GM23338 (cell line): ENCODE results near the gene SPHKAP. TPM values are rescaled to one million over a fixed set of nuclear protein-coding genes. Genes with fewer than 3 reads are reported as not detected.
A peak's percentile ranks its signal among the peaks of the same experiment; 100 is the strongest.

ENCODE experiments used
- ATAC-seq: fragments of 200-7000 bp; cut with Tn5 transposase; 3 replicates; pipeline ENCODE4 v1.9.1; 2020
- DNase-seq: peaks from one replicate; pipeline ENCODE4 v3.0.0-alpha.2; 2015; ENCODE audit warnings: low spot score
- H2AFZ ChIP-seq: fragments of 200-600 bp; sonication (generic); 2 replicates; pipeline ENCODE4 v1.8.0; 2016; ENCODE audit warnings: antibody characterized with exemption, mild to moderate bottlenecking, moderate library complexity
- H3F3A ChIP-seq: fragments of 200-600 bp; sonication (generic); replicated peaks from 2 replicates; pipeline ENCODE4 v1.8.0; 2017; ENCODE audit warnings: antibody characterized with exemption, mixed run types, low read depth
- H3K27ac ChIP-seq: fragments of 200-600 bp; sonication (generic); 2 replicates; pipeline ENCODE4 v1.6.1; 2016; ENCODE audit warnings: low read depth
- H3K27me3 ChIP-seq: fragments of 200-600 bp; sonication (generic); 2 replicates; pipeline ENCODE4 v1.8.0; 2016; ENCODE audit warnings: mild to moderate bottlenecking, mixed run types, moderate library complexity; ENCODE audit not compliant: insufficient read depth
- H3K36me3 ChIP-seq: fragments of 200-600 bp; sonication (generic); 2 replicates; pipeline ENCODE4 v1.8.0; 2016; ENCODE audit warnings: mild to moderate bottlenecking; ENCODE audit not compliant: insufficient read depth
- H3K4me1 ChIP-seq: fragments of 200-600 bp; sonication (generic); 2 replicates; pipeline ENCODE4 v1.8.0; 2016; ENCODE audit warnings: mild to moderate bottlenecking, moderate library complexity; ENCODE audit not compliant: insufficient read depth
- H3K4me2 ChIP-seq: fragments of 200-600 bp; sonication (generic); 2 replicates; pipeline ENCODE4 v1.7.1; 2017; ENCODE audit warnings: mixed run types
- H3K4me3 ChIP-seq: fragments of 200-600 bp; sonication (generic); 2 replicates; pipeline ENCODE4 v1.6.1; 2016; ENCODE audit warnings: mixed run types
- H3K79me2 ChIP-seq: fragments of 200-600 bp; sonication (generic); replicated peaks from 2 replicates; pipeline ENCODE4 v1.8.0; 2017; ENCODE audit warnings: mild to moderate bottlenecking; ENCODE audit not compliant: insufficient read depth
- H3K9me2 ChIP-seq: fragments of 200-600 bp; sonication (generic); 2 replicates; pipeline ENCODE4 v1.8.0; 2017; ENCODE audit not compliant: insufficient read depth
- H4K20me1 ChIP-seq: fragments of 200-600 bp; sonication (generic); replicated peaks from 2 replicates; pipeline ENCODE4 v1.8.0; 2017; ENCODE audit warnings: mild to moderate bottlenecking; ENCODE audit not compliant: insufficient read depth
- H3K27ac Mint-ChIP-seq: 2 replicates; pipeline ENCODE4 v1.8.0; 2020; ENCODE audit warnings: inconsistent platforms, mild to moderate bottlenecking, moderate library complexity, mixed read lengths
- H3K27me3 Mint-ChIP-seq: 3 replicates; pipeline ENCODE4 v1.8.0; 2022; ENCODE audit warnings: low read depth, mild to moderate bottlenecking, moderate library complexity, mixed read lengths, inconsistent platforms; ENCODE audit not compliant: insufficient read depth, poor library complexity
- H3K36me3 Mint-ChIP-seq: 3 replicates; pipeline ENCODE4 v1.8.0; 2021; ENCODE audit warnings: low read depth, mild to moderate bottlenecking, inconsistent platforms, moderate library complexity, mixed read lengths
- H3K4me1 Mint-ChIP-seq: 3 replicates; pipeline ENCODE4 v1.8.0; 2020; ENCODE audit warnings: mild to moderate bottlenecking, inconsistent platforms, mixed read lengths
- H3K4me3 Mint-ChIP-seq: 3 replicates; pipeline ENCODE4 v1.8.0; 2021; ENCODE audit warnings: moderate library complexity, mild to moderate bottlenecking, inconsistent platforms, mixed read lengths
- H3K9me3 Mint-ChIP-seq: 3 replicates; pipeline ENCODE4 v1.8.0; 2020; ENCODE audit warnings: moderate library complexity, mild to moderate bottlenecking, inconsistent platforms, mixed read lengths
- CTCF ChIP-seq, 2 experiments: fragments of 200-600 bp in 1 of 2; sonication (generic) in 1 of 2; conservative IDR thresholded peaks; 2 replicates each; pipeline versions ENCODE4 v1.5.1 to v1.6.1; 2016 to 2017; ENCODE audit warnings: antibody characterized with exemption in 2 of 2, low read depth in 2 of 2, mild to moderate bottlenecking in 2 of 2, moderate library complexity in 1 of 2
- ETS1 ChIP-seq: IDR thresholded peaks from 2 replicates; pipeline ENCODE4 v1.6.1; 2016; ENCODE audit warnings: antibody characterized with exemption
- EZH2 ChIP-seq: fragments of 200-600 bp; sonication (generic); IDR thresholded peaks from one replicate; pipeline ENCODE4 v1.8.0; 2017; ENCODE audit warnings: antibody characterized with exemption, mild to moderate bottlenecking, low read depth; ENCODE audit not compliant: unreplicated experiment
- REST ChIP-seq: IDR thresholded peaks from one replicate; pipeline ENCODE4 v1.6.1; 2018; ENCODE audit warnings: antibody characterized with exemption; ENCODE audit not compliant: unreplicated experiment
- ZNF462 ChIP-seq: fragments of 250-450 bp; sonication (Bioruptor Pico); IDR thresholded peaks from 2 replicates; pipeline ENCODE4 v1.5.0; 2020; ENCODE audit warnings: mild to moderate bottlenecking, moderate library complexity
- long read RNA-seq: library from polyadenylated mRNA; unstranded; transcript quantifications from one replicate; pipeline ENCODE4 v2.0.0, GENCODE V29; 2020; ENCODE audit not compliant: unreplicated experiment
- polyA plus RNA-seq: library from polyadenylated mRNA; unstranded; fragments of >200 nt; fragmentation: Nextera tagmentation; extraction: Ambion mirVana; gene quantifications from 2 replicates; pipeline ENCODE4 v1.2.1, GENCODE V29; 2016
- total RNA-seq: library from RNA; depleted of rRNA; stranded (reverse); fragments of >200 nt; shearing (Covaris generic); gene quantifications from 2 replicates; pipeline ENCODE4 v1.2.3, GENCODE V29; 2014; rRNA removed

The SPHKAP gene
- 0.04 and 0.10 TPM in 2 replicates for total RNA-seq
- 0.03 TPM in 1 of 2 replicates, not detected in the other for polyA plus RNA-seq
- long read RNA-seq, result 0 reads

GRCh38 chr2:228181098-228182019, at the start of gene SPHKAP:
Gene SPHKAP (minus strand): TSS chr2:228181687. CDS start chr2:228181598, 89 bp downstream.
- no peaks in the 10 kb centered on the region for H3K79me2 ChIP-seq
- peaks cover 5% of the 10 kb centered on the region; the same call in 1 of the 2 replicates for H3K4me1 ChIP-seq
- Mint-ChIP-seq H3K27me3 (peaks cover 36% of the 10 kb centered on the region), H3K4me3 (peak within 1 kb of the TSS; percentile 85), H3K9me3 (peaks cover 13% of the 10 kb centered on the region; the same call in 2 of the 3 replicates), H3K4me1 (no peaks in the 10 kb centered on the region; the same call in 1 of the 3 replicates), H3K36me3 (peaks cover 4% of the 10 kb centered on the region), H3K27ac (no peak within 1 kb of the TSS)
- H3K36me3 ChIP-seq, result no peaks in the 10 kb centered on the region
- ATAC-seq (peak; percentile 75), DNase-seq (peak; percentile 58)
- H3K27ac ChIP-seq, result no peak within 1 kb of the TSS
- no peaks in the 10 kb centered on the region for H4K20me1 ChIP-seq
- no peaks in the 10 kb centered on the region for H3F3A ChIP-seq
- TF ChIP-seq CTCF (conservative IDR thresholded peaks at IDR 0.05; ENCODE audit: low read depth in 2 of 2) (0 out of 4 replicates have a peak, but pooled peaks have one; percentile 6 to 21), EZH2 (peak; percentile 19), ETS1 (no peak), ZNF462 (CRISPR knock-in tag) (no peak), REST (no peak)
- H3K27me3 ChIP-seq, result peaks cover 54% of the 10 kb centered on the region
- no peaks in the 10 kb centered on the region for H3K9me2 ChIP-seq
- peak within 1 kb of the TSS; percentile 94 for H2AFZ ChIP-seq
- peak within 1 kb of the TSS; percentile 81 for H3K4me3 ChIP-seq
- H3K4me2 ChIP-seq, result peak within 1 kb of the TSS; percentile 98
